ENCODE data around the gene KLK15. TPM values are rescaled to one million over a fixed set of nuclear protein-coding genes. Genes with fewer than 3 reads are reported as not detected.

KLK15 gene
- total and polyA plus RNA-seq, 2 of the 13 experiments (the other 11 are each of a cell fraction or from before 2014, with no cell fraction given): not detected

DNA sequence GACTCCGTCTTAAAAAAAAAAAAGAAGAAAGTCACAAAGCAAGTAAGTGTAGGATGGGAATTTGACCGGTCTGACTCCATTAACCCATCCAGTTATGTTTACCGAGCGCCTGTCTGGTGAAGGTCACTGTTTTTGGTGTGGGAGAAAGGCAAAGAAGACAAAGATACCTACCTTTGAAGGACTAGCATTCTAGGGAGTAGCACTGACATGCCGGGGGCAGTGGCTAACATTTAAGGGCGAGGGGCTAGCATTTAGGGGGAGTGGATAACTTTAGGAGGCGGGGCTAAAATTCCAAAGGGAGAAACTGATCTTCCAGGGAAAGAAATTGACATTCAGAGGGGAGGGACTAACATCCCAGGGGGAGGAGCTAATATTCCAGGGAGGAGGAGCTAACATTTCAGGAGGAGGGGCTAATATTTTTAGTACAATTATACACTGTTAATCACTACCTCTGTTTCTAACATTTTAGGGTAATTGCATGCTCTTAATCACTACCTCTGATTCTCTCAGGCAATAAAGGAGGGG is 54.4 kb downstream of the KLK15 start:
- no TSS peak for BruUV-seq (replicated peaks)
- Histone ChIP-seq H3K9me3 (ENCODE audit: low read length) (no peaks in the 10 kb centered on the region), H3K9ac (ENCODE audit: insufficient read depth, low read depth, low read length) (no peak overlapping the region), H3K79me2 (ENCODE audit: insufficient read depth, low read length) (no peaks in the 10 kb centered on the region), H2AFZ (ENCODE audit: low read length) (no peak overlapping the region), H3K27me3 (ENCODE audit: control insufficient read depth in 1 of 2, insufficient read depth in 2 of 2, low read length in 2 of 2) (peaks cover 0 to 31% of the 10 kb centered on the region in 2 experiments; a peak in 3 of 5 replicates), H3K4me1 (ENCODE audit: insufficient read depth, low read length) (0 out of 2 replicates have a peak, but pooled peaks cover 6% of the 10 kb centered on the region), H3K36me3 (replicated peaks in 1 of 2; ENCODE audit: control insufficient read depth in 1 of 2, insufficient read depth in 2 of 2, low read length in 2 of 2) (no peaks in the 10 kb centered on the region), H3K27ac (ENCODE audit: extremely low read length, insufficient read depth, low read length) (no peak overlapping the region), H3K4me3 (replicated peaks in 1 of 3; ENCODE audit: insufficient read depth in 1 of 3, low read depth in 2 of 3, low read length in 3 of 3) (no peak overlapping the region), H4K20me1 (ENCODE audit: insufficient read depth, low read length) (no peaks in the 10 kb centered on the region), H3K4me2 (ENCODE audit: low read depth, low read length) (no peak overlapping the region)
- in situ Hi-C loops (cut with HindIII; ENCODE audit: extremely low pct_ligation_motif_present, low pct_unique_long_range_greater_than_20kb): loop anchor here (25.0 kb wide), 1 partner anchor 417 kb away; the partner anchor contains the start of gene NAPSA
- intact Hi-C loops (cut with micrococcal nuclease; ENCODE audit: unreplicated experiment): no loop called here
- 44% methylated on average over 7 of the region's 7 CpGs for WGBS (ENCODE audit: low lambda C conversion rate)
- FAIRE-seq: no peak
- no peak for ATAC-seq
- CTCF ChIA-PET (ENCODE audit: low intra/inter-chr PET ratio, low total read pairs): no interaction called here
- no peak for TF ChIP-seq ZNF891 (CRISPR knock-in tag; IDR thresholded peaks at IDR 0.05)
- no peak for TF ChIP-seq ZNF746 (CRISPR knock-in tag; IDR thresholded peaks at IDR 0.05)
- no peak for TF ChIP-seq MLLT10 (CRISPR knock-in tag; IDR thresholded peaks at IDR 0.05)
- no peak for TF ChIP-seq ETV5 (CRISPR knock-in tag; IDR thresholded peaks at IDR 0.05; ENCODE audit: borderline replicate concordance)
- TF ChIP-seq, protein P1, sequence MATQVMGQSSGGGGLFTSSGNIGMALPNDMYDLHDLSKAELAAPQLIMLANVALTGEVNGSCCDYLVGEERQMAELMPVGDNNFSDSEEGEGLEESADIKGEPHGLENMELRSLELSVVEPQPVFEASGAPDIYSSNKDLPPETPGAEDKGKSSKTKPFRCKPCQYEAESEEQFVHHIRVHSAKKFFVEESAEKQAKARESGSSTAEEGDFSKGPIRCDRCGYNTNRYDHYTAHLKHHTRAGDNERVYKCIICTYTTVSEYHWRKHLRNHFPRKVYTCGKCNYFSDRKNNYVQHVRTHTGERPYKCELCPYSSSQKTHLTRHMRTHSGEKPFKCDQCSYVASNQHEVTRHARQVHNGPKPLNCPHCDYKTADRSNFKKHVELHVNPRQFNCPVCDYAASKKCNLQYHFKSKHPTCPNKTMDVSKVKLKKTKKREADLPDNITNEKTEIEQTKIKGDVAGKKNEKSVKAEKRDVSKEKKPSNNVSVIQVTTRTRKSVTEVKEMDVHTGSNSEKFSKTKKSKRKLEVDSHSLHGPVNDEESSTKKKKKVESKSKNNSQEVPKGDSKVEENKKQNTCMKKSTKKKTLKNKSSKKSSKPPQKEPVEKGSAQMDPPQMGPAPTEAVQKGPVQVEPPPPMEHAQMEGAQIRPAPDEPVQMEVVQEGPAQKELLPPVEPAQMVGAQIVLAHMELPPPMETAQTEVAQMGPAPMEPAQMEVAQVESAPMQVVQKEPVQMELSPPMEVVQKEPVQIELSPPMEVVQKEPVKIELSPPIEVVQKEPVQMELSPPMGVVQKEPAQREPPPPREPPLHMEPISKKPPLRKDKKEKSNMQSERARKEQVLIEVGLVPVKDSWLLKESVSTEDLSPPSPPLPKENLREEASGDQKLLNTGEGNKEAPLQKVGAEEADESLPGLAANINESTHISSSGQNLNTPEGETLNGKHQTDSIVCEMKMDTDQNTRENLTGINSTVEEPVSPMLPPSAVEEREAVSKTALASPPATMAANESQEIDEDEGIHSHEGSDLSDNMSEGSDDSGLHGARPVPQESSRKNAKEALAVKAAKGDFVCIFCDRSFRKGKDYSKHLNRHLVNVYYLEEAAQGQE (IDR thresholded peaks at IDR 0.05; ENCODE audit: borderline replicate concordance in 1 of 2, low read depth in 1 of 2, low read length in 2 of 2): no peak
- TF ChIP-seq, protein P2, sequence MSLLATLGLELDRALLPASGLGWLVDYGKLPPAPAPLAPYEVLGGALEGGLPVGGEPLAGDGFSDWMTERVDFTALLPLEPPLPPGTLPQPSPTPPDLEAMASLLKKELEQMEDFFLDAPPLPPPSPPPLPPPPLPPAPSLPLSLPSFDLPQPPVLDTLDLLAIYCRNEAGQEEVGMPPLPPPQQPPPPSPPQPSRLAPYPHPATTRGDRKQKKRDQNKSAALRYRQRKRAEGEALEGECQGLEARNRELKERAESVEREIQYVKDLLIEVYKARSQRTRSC (CRISPR knock-in tag; IDR thresholded peaks at IDR 0.05; ENCODE audit: low read depth): no peak
- TF ChIP-seq MATR3 (CRISPR knock-in tag; IDR thresholded peaks at IDR 0.05): no peak
- TF ChIP-seq ZNF326 (CRISPR knock-in tag; IDR thresholded peaks at IDR 0.05; ENCODE audit: borderline replicate concordance): no peak
- DNase-seq (ENCODE audit: low spot score): no peak
- POLR2A ChIA-PET: no interaction called here
